H9 (cell line): Measurements from ENCODE around the gene GGT6. TPM values are rescaled to one million over a fixed set of nuclear protein-coding genes. Genes with fewer than 3 reads are reported as not detected.

Source experiments
- DNase-seq: peaks from one replicate; pipeline ENCODE4 v3.0.0-alpha.2; 2017
- H2AFZ ChIP-seq: one replicate; pipeline ENCODE4 v1.6.1; 2013; ENCODE audit warnings: mild to moderate bottlenecking, low read length, control low read depth, moderate library complexity
- H2AK5ac ChIP-seq: 2 replicates; pipeline ENCODE4 v1.6.1; 2013; ENCODE audit warnings: low read length, control low read depth, mixed read lengths; ENCODE audit not compliant: insufficient read length
- H2BK120ac ChIP-seq: one replicate; pipeline ENCODE4 v1.6.1; 2013; ENCODE audit warnings: low read depth, mild to moderate bottlenecking, low read length, control low read depth, inconsistent platforms; ENCODE audit not compliant: poor library complexity, severe bottlenecking
- H2BK12ac ChIP-seq: 2 replicates; pipeline ENCODE4 v1.6.1; 2013; ENCODE audit warnings: low read length, control low read depth, mixed read lengths, low read depth; ENCODE audit not compliant: insufficient read length
- H2BK15ac ChIP-seq: 2 replicates; pipeline ENCODE4 v1.6.1; 2013; ENCODE audit warnings: low read depth, low read length, control low read depth
- H2BK20ac ChIP-seq: one replicate; pipeline ENCODE4 v1.6.1; 2013; ENCODE audit warnings: low read depth, mild to moderate bottlenecking, low read length, control low read depth, inconsistent platforms; ENCODE audit not compliant: poor library complexity, severe bottlenecking
- H2BK5ac ChIP-seq: 2 replicates; pipeline ENCODE4 v1.6.1; 2013; ENCODE audit warnings: low read length, control low read depth, mixed read lengths; ENCODE audit not compliant: insufficient read length
- H3K14ac ChIP-seq: 2 replicates; pipeline ENCODE4 v1.6.1; 2013; ENCODE audit warnings: low read length, control low read depth; ENCODE audit not compliant: insufficient read depth
- H3K18ac ChIP-seq: 2 replicates; pipeline ENCODE4 v1.6.1; 2013; ENCODE audit warnings: low read depth, mild to moderate bottlenecking, mixed read lengths, low read length, control low read depth; ENCODE audit not compliant: insufficient read length
- H3K23ac ChIP-seq: 2 replicates; pipeline ENCODE4 v1.6.1; 2013; ENCODE audit warnings: low read length, control low read depth, mixed read lengths, low read depth; ENCODE audit not compliant: insufficient read length
- H3K23me2 ChIP-seq: 2 replicates; pipeline ENCODE4 v1.6.1; 2013; ENCODE audit warnings: low read depth, mild to moderate bottlenecking, mixed read lengths, low read length, control low read depth; ENCODE audit not compliant: insufficient read length, poor library complexity, severe bottlenecking
- H3K27ac ChIP-seq: 2 replicates; pipeline ENCODE4 v1.5.1; 2013; ENCODE audit warnings: low read length, control low read depth, mixed read lengths, low read depth; ENCODE audit not compliant: insufficient read length
- H3K27me3 ChIP-seq: 2 replicates; pipeline ENCODE4 v1.6.1; 2013; ENCODE audit warnings: low read length, control low read depth, inconsistent platforms; ENCODE audit not compliant: insufficient read depth
- H3K4ac ChIP-seq: 2 replicates; pipeline ENCODE4 v1.6.1; 2013; ENCODE audit warnings: low read depth, mild to moderate bottlenecking, control low read depth, inconsistent platforms, low read length, moderate library complexity
- H3K4me1 ChIP-seq: 2 replicates; pipeline ENCODE4 v1.6.1; 2013; ENCODE audit warnings: low read length, control low read depth, inconsistent platforms; ENCODE audit not compliant: insufficient read depth
- H3K4me2 ChIP-seq: 2 replicates; pipeline ENCODE4 v1.6.1; 2013; ENCODE audit warnings: low read length, control low read depth, mixed read lengths; ENCODE audit not compliant: insufficient read length, insufficient read depth
- H3K56ac ChIP-seq: 2 replicates; pipeline ENCODE4 v1.6.1; 2013; ENCODE audit warnings: low read depth, mild to moderate bottlenecking, mixed read lengths, low read length, control low read depth; ENCODE audit not compliant: insufficient read length
- H3K79me1 ChIP-seq: 2 replicates; pipeline ENCODE4 v1.6.1; 2013; ENCODE audit warnings: low read depth, mild to moderate bottlenecking, moderate library complexity, low read length, control low read depth, inconsistent platforms; ENCODE audit not compliant: insufficient read depth, poor library complexity, severe bottlenecking
- H3K79me2 ChIP-seq: 2 replicates; pipeline ENCODE4 v1.6.1; 2013; ENCODE audit warnings: low read length, control low read depth, inconsistent platforms; ENCODE audit not compliant: insufficient read depth
- H3K9ac ChIP-seq: 2 replicates; pipeline ENCODE4 v1.6.1; 2013; ENCODE audit warnings: low read length, control low read depth, mixed read lengths; ENCODE audit not compliant: insufficient read length; ENCODE audit errors: extremely low read depth
- H3K9me3 ChIP-seq: one replicate; pipeline ENCODE4 v1.6.1; 2013; ENCODE audit warnings: low read depth, low read length, inconsistent platforms; ENCODE audit not compliant: control insufficient read depth
- H3T11ph ChIP-seq: one replicate; pipeline ENCODE4 v1.6.1; 2013; ENCODE audit warnings: mild to moderate bottlenecking, low read length, control low read depth, inconsistent platforms
- H4K20me1 ChIP-seq: one replicate; pipeline ENCODE4 v1.6.1; 2013; ENCODE audit not compliant: control insufficient read depth, insufficient read length, insufficient read depth
- H4K5ac ChIP-seq: 2 replicates; pipeline ENCODE4 v1.6.1; 2013; ENCODE audit warnings: low read depth, mild to moderate bottlenecking, mixed read lengths, low read length, control low read depth; ENCODE audit not compliant: insufficient read length
- H4K8ac ChIP-seq: replicated peaks from 2 replicates; pipeline ENCODE4 v1.6.1; 2013; ENCODE audit warnings: low read length, control low read depth, mixed read lengths, low read depth; ENCODE audit not compliant: insufficient read length
- H4K91ac ChIP-seq: 2 replicates; pipeline ENCODE4 v1.6.1; 2013; ENCODE audit warnings: low read depth, mild to moderate bottlenecking, moderate library complexity, mixed read lengths, low read length, control low read depth; ENCODE audit not compliant: insufficient read length
- H3K27ac Mint-ChIP-seq, 3 experiments: 2 replicates in 2 of 3; 3 replicates in 1 of 3; pipeline ENCODE4 v1.8.0; 2020 to 2021; ENCODE audit warnings: mixed read lengths in 3 of 3, mild to moderate bottlenecking in 1 of 3, moderate library complexity in 1 of 3
- H3K27me3 Mint-ChIP-seq: 2 replicates; pipeline ENCODE4 v1.8.0; 2021; ENCODE audit warnings: low read depth, mild to moderate bottlenecking, moderate library complexity, mixed read lengths
- H3K36me3 Mint-ChIP-seq, 3 experiments: 2 replicates in 2 of 3; 3 replicates in 1 of 3; pipeline ENCODE4 v1.8.0; 2020 to 2021; ENCODE audit warnings: low read depth in 3 of 3, mixed read lengths in 3 of 3; ENCODE audit not compliant: insufficient read depth in 1 of 3
- H3K4me1 Mint-ChIP-seq, 2 experiments: 2 replicates each; pipeline ENCODE4 v1.8.0; 2020; ENCODE audit warnings: mixed read lengths in 2 of 2
- H3K4me3 Mint-ChIP-seq, 2 experiments: 2 replicates in 1 of 2; 3 replicates in 1 of 2; pipeline ENCODE4 v1.8.0; 2020 to 2021; ENCODE audit warnings: mild to moderate bottlenecking in 2 of 2, mixed read lengths in 2 of 2, moderate library complexity in 1 of 2
- H3K9me3 Mint-ChIP-seq, 2 experiments: 2 replicates in 1 of 2; 3 replicates in 1 of 2; pipeline ENCODE4 v1.8.0; 2020; ENCODE audit warnings: mild to moderate bottlenecking in 2 of 2, mixed read lengths in 2 of 2, moderate library complexity in 1 of 2
- CTCF ChIP-seq: fragments of 200-600 bp; sonication (generic); conservative IDR thresholded peaks from 3 replicates; pipeline ENCODE4 v1.8.0; 2021; ENCODE audit warnings: antibody characterized with exemption, mild to moderate bottlenecking
- WGBS: extraction: QIAGEN DNeasy Blood & Tissue Kit; methylation state at CpG from one replicate; pipeline ENCODE4 v1.1.7; 2013; ENCODE audit warnings: missing lambda C conversion rate, low lambda C conversion rate, mixed read lengths; ENCODE audit not compliant: insufficient read length; ENCODE audit errors: extremely low coverage; 5-methylcytosine and 5-hydroxymethylcytosine counted together
- total RNA-seq: library from RNA; stranded (reverse); gene quantifications from 2 replicates; pipeline ENCODE4 v1.2.1, GENCODE V29; 2021

The GGT6 gene
- total RNA-seq, 1 experiment from 2014 or later = 0.17 TPM

DNA sequence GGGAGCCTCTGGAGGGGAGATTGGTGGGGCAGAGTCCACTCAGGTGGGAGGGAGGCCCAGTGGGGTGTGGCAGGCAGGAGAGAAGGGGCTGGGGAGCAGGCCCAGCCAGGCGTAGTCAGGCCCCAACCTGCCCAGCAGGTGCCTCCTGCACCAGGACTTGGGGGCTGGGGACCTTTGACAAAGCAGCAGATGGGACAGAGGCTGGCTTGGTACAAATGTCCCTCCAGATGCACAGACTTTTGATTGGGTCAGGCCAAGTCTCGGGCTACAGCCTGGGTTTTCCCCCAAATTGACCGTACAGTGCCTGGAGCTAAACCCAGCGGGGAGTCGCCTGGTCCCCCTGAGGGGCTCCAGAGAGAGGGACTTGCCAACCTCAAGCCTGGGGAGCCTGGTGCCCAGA lies 411 bp downstream of the GGT6 start:
- Histone ChIP-seq H2BK20ac (no peak overlapping the region), H3K9ac (no peak overlapping the region), H3K4me2 (no peak overlapping the region), H2BK5ac (no peak overlapping the region), H3K79me1 (no peaks in the 10 kb centered on the region), H4K5ac (no peak overlapping the region), H3T11ph (no peak overlapping the region), H3K27ac (no peak overlapping the region), H2AFZ (no peak overlapping the region), H3K18ac (no peak overlapping the region), H3K23me2 (peaks cover 1% of the 10 kb centered on the region), H4K20me1 (no peaks in the 10 kb centered on the region), H4K91ac (no peak overlapping the region), H3K9me3 (no peaks in the 10 kb centered on the region), H3K4me1 (peaks cover 4% of the 10 kb centered on the region; the same call in 1 of the 2 replicates), H2BK15ac (no peak overlapping the region), H3K4ac (no peak overlapping the region), H2BK12ac (no peak overlapping the region), H3K23ac (no peak overlapping the region), H2BK120ac (no peak overlapping the region), H3K14ac (no peak overlapping the region), H4K8ac (no peak overlapping the region), H2AK5ac (no peak overlapping the region), H3K79me2 (peaks cover under 1% of the 10 kb centered on the region; the same call in 1 of the 2 replicates), H3K27me3 (no peaks in the 10 kb centered on the region), H3K56ac (no peak overlapping the region)
- Mint-ChIP-seq H3K4me3 (no peak overlapping the region), H3K9me3 (no peaks in the 10 kb centered on the region), H3K36me3 (peaks cover 0 to 3% (median 0%) of the 10 kb centered on the region in 3 experiments; a peak in 2 of 7 replicates), H3K27ac (no peak overlapping the region), H3K27me3 (peaks cover 10% of the 10 kb centered on the region; the same call in 1 of the 2 replicates), H3K4me1 (peaks cover 21 to 27% of the 10 kb centered on the region in 2 experiments)
- WGBS = no CpG with 5 or more reads among the region's 5 CpGs
- no peak for DNase-seq
- TF ChIP-seq CTCF = no peak
